Endothelial cell of umbilical vein (primary cell): ENCODE results near the gene GANC.

Source experiments
- CTCF ChIP-seq, 2 donors: IDR thresholded peaks; 1 replicate in 1 of 2; 2 replicates in 1 of 2; pipeline ENCODE4 v1.5.1; 2011; ENCODE audit warnings: low read length in 2 of 2, mild to moderate bottlenecking in 2 of 2, moderate library complexity in 2 of 2, control low read depth in 1 of 2, inconsistent platforms in 1 of 2, low read depth in 1 of 2; ENCODE audit not compliant: insufficient read depth in 1 of 2; ENCODE audit errors: extremely low read depth in 1 of 2
- EZH2 ChIP-seq: IDR thresholded peaks from 2 replicates; pipeline ENCODE4 v1.6.1; 2012; ENCODE audit warnings: borderline replicate concordance, low read depth, mild to moderate bottlenecking, moderate library complexity, low read length, inconsistent platforms; ENCODE audit not compliant: severe bottlenecking
- POLR2AphosphoS5 ChIP-seq: IDR thresholded peaks from 2 replicates; pipeline ENCODE4 v1.6.1; 2012; ENCODE audit warnings: low read depth, mild to moderate bottlenecking, control low read depth, low read length, moderate library complexity; ENCODE audit not compliant: insufficient read depth

- no peak for TF ChIP-seq EZH2
- no peak for TF ChIP-seq CTCF (IDR thresholded peaks at IDR 0.05; ENCODE audit: extremely low read depth in 1 of 2, insufficient read depth in 1 of 2, low read depth in 1 of 2, low read length in 2 of 2)
- TF ChIP-seq POLR2AphosphoS5 = no peak
Observed at GRCh38 chr15:42332331-42332730, 59.3 kb downstream of the GANC start.
